Activated CD8-positive, alpha-beta memory T cell treated with anti-CD3 and anti-CD28 coated beads for 4 hours (primary cell): ENCODE data around the gene ANKRD40.

Experiments used
- DNase-seq, 2 donors: peaks; one replicate each; pipeline ENCODE4 v3.0.0-alpha.2; 2020; ENCODE audit warnings: low read depth in 2 of 2

The ANKRD40 gene

GRCh38 chr17:50668025-50668837, 39.5 kb downstream of the ANKRD40 start:
- no peak for DNase-seq

GRCh38 chr17:50667259-50668024, 40.3 kb downstream of the ANKRD40 start:
- DNase-seq, result no peak

GRCh38 chr17:50666316-50666715, 41.4 kb downstream of the ANKRD40 start:
- DNase-seq, result no peak

- no peak for DNase-seq
Observed at GRCh38 chr17:50665838-50666237, 41.9 kb downstream of the ANKRD40 start.

- no peak for DNase-seq
Observed at GRCh38 chr17:50664788-50665458, 42.8 kb downstream of the ANKRD40 start.

GRCh38 chr17:50663812-50664374, 43.8 kb downstream of the ANKRD40 start:
- DNase-seq, result no peak

GRCh38 chr17:50662632-50663225, 45.0 kb downstream of the ANKRD40 start:
- no peak for DNase-seq

- no peak for DNase-seq
Observed at GRCh38 chr17:50661795-50662391, 45.8 kb downstream of the ANKRD40 start.

GRCh38 chr17:50661348-50661747, 46.4 kb downstream of the ANKRD40 start:
- no peak for DNase-seq

- DNase-seq, result no peak
Observed at GRCh38 chr17:50660887-50661345, 46.8 kb downstream of the ANKRD40 start.

GRCh38 chr17:50660042-50660886, 47.5 kb downstream of the ANKRD40 start:
- DNase-seq, result no peak

GRCh38 chr17:50659179-50659578, 48.5 kb downstream of the ANKRD40 start:
- no peak for DNase-seq

- no peak for DNase-seq
Observed at GRCh38 chr17:50658616-50659015, 49.1 kb downstream of the ANKRD40 start.

- DNase-seq, result no peak
Observed at GRCh38 chr17:50657627-50658026, 50.1 kb downstream of the ANKRD40 start.

GRCh38 chr17:50657054-50657453, 50.7 kb downstream of the ANKRD40 start:
- no peak for DNase-seq

GRCh38 chr17:50656509-50656908, 51.2 kb downstream of the ANKRD40 start:
- DNase-seq, result no peak

GRCh38 chr17:50653738-50654137, 54.0 kb downstream of the ANKRD40 start:
- DNase-seq, result no peak

- DNase-seq, result no peak
Observed at GRCh38 chr17:50651661-50652060, 56.1 kb downstream of the ANKRD40 start.

GRCh38 chr17:50649042-50649908, 58.4 kb downstream of the ANKRD40 start:
- DNase-seq, result no peak
